ENCODE data around the gene IFNA13.

Gene IFNA13

GRCh38 chr9:21357479-21358460 lies 10.1 kb downstream of the IFNA13 start:
- no peak for DNase-seq

GRCh38 chr9:21350787-21351186 lies 17.1 kb downstream of the IFNA13 start, which contains the start of gene IFNA6:
TSS of gene IFNA6 (minus strand) at chr9:21350887. CDS start at chr9:21350887, 0 bp downstream.
- DNase-seq: no peak

GRCh38 chr9:21348430-21348970 lies 19.4 kb downstream of the IFNA13 start:
- DNase-seq: no peak

- no peak for DNase-seq
These were observed 27.1 kb downstream of the IFNA13 start for GRCh38 chr9:21340735-21341134.

GRCh38 chr9:21336457-21336856 lies 31.4 kb downstream of the IFNA13 start:
- DNase-seq: no peak

- peak; percentile 88 for DNase-seq
These were observed 32.9 kb downstream of the IFNA13 start, which contains the start of gene KLHL9 for GRCh38 chr9:21334701-21335632. TSS of gene KLHL9 (minus strand) at chr9:21335404. CDS start at chr9:21334859, 545 bp downstream.

GRCh38 chr9:21333226-21333625 lies 34.6 kb downstream of the IFNA13 start:
- no peak for DNase-seq

GRCh38 chr9:21331676-21332402 lies 36.0 kb downstream of the IFNA13 start:
- no peak for DNase-seq

GRCh38 chr9:21326526-21327139 lies 41.2 kb downstream of the IFNA13 start:
- DNase-seq: peak; percentile 43

- no peak for DNase-seq
These were observed 43.8 kb downstream of the IFNA13 start for GRCh38 chr9:21324047-21324446.

GRCh38 chr9:21322911-21323461 lies 44.9 kb downstream of the IFNA13 start:
- no peak for DNase-seq

- no peak for DNase-seq
These were observed 47.4 kb downstream of the IFNA13 start for GRCh38 chr9:21320465-21320864.

- DNase-seq: peak; percentile 63
These were observed 49.6 kb downstream of the IFNA13 start for GRCh38 chr9:21317956-21318923.
